Activated B cell treated with CpG ODN at 0.5 μM for 24 hours (primary cell): ENCODE data around the gene TRPV6. TPM values are rescaled to one million over a fixed set of nuclear protein-coding genes. Genes with fewer than 3 reads are reported as not detected.

ENCODE experiments used
- ATAC-seq: fragments of 200-7000 bp; cut with Tn5 transposase; one replicate; pipeline ENCODE4 v1.10.0; 2021; ENCODE audit warnings: low read depth, mild to moderate bottlenecking, moderate library complexity
- CTCF ChIA-PET: fragments of 350-600 bp; sonication (Branson Sonifier 250); formaldehyde crosslinking; loops from one replicate; lab custom pipeline; 2021; ENCODE audit warnings: antibody characterized with exemption; lab: Charles Lee
- POLR2A ChIA-PET: fragments of 350-600 bp; sonication (Branson Sonifier 250); formaldehyde crosslinking; loops from one replicate; lab custom pipeline; 2021; ENCODE audit warnings: antibody characterized with exemption; lab: Charles Lee
- DNase-seq: peaks from one replicate; pipeline ENCODE4 v3.0.0; 2022
- H3K27ac Mint-ChIP-seq: one replicate; pipeline ENCODE4 v1.8.0; 2020; ENCODE audit warnings: mixed read lengths
- H3K27me3 Mint-ChIP-seq: one replicate; pipeline ENCODE4 v1.8.0; 2021; ENCODE audit warnings: mixed read lengths
- H3K36me3 Mint-ChIP-seq: one replicate; pipeline ENCODE4 v1.8.0; 2021; ENCODE audit warnings: low read depth, mixed read lengths
- H3K4me1 Mint-ChIP-seq: one replicate; pipeline ENCODE4 v1.8.0; 2021; ENCODE audit warnings: mixed read lengths
- H3K4me3 Mint-ChIP-seq: one replicate; pipeline ENCODE4 v1.8.0; 2020; ENCODE audit warnings: mild to moderate bottlenecking, mixed read lengths
- H3K9me3 Mint-ChIP-seq: one replicate; pipeline ENCODE4 v1.8.0; 2020; ENCODE audit warnings: mixed read lengths
- CTCF ChIP-seq: fragments of 200-600 bp; IDR thresholded peaks from one replicate; pipeline ENCODE4 v1.8.0; 2022; ENCODE audit warnings: antibody characterized with exemption, mild to moderate bottlenecking
- intact Hi-C: fragments of 100-400 bp; cut with micrococcal nuclease; formaldehyde crosslinking; loops from one replicate; pipeline ENCODE4 v1.15.1; 2024
- total RNA-seq: library from RNA; stranded (reverse); gene quantifications from 2 replicates; pipeline ENCODE4 v1.2.3, GENCODE V29; 2022

Gene TRPV6
- total RNA-seq, 1 donor from 2014 or later, result not detected

DNA sequence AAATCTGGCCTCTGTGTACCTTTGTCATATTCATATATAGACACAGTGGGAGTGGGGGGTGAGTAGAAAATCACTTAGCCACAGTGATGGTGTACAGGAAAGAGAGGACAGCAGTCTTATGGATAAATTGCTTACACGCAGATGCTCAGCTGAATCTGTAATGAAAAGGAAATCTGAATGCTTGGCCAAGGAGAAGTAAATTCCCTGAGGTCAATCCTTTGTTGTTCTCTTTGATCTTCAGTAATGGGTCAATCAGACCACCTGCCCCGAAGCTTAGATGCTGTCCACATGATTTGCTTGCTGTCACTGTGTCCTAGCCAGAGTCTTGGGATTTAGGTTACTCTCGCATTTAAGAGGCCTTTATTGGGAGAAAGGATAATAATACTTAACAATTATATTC lies 49.1 kb downstream of the TRPV6 start:
- ATAC-seq (no peak), DNase-seq (no peak)
- TF ChIP-seq CTCF, result no peak
- H3K4me3 Mint-ChIP-seq, result no peak overlapping the region
- POLR2A ChIA-PET, result interaction anchor here (0.6 kb wide), 1 partner anchor 429 kb away, joined by 3 read pairs; no protein-coding TSS in a partner anchor
- H3K4me1 Mint-ChIP-seq, result peaks cover 16% of the 10 kb centered on the region
- H3K27ac Mint-ChIP-seq, result no peak overlapping the region
- intact Hi-C loops, result no loop called here
- CTCF ChIA-PET, result interaction anchor here (1.7 to 1.8 kb wide), 2 partner anchors 166 to 204 kb away, joined by 6 to 10 read pairs; no protein-coding TSS in a partner anchor
- no peaks in the 10 kb centered on the region for H3K36me3 Mint-ChIP-seq
- H3K9me3 Mint-ChIP-seq, result no peaks in the 10 kb centered on the region
- no peaks in the 10 kb centered on the region for H3K27me3 Mint-ChIP-seq

- DNase-seq, result no peak
- Mint-ChIP-seq H3K27me3 (no peaks in the 10 kb centered on the region), H3K9me3 (no peaks in the 10 kb centered on the region), H3K4me3 (no peak overlapping the region), H3K36me3 (no peaks in the 10 kb centered on the region), H3K4me1 (peaks cover 20% of the 10 kb centered on the region), H3K27ac (no peak overlapping the region)
- no peak for ATAC-seq
- no peak for TF ChIP-seq CTCF
- CTCF ChIA-PET, result interaction anchor here (1.0 to 1.8 kb wide), 8 partner anchors 23 to 380 kb away, joined by 3 to 10 read pairs (median 6); no protein-coding TSS in a partner anchor
- POLR2A ChIA-PET, result interaction anchor here (0.6 to 0.7 kb wide), 2 partner anchors 26 to 251 kb away, joined by 3 to 4 read pairs; no protein-coding TSS in a partner anchor
- intact Hi-C loops, result no loop called here
These were observed 50.1 kb downstream of the TRPV6 start for GRCh38 chr7:142835487-142835886.

GRCh38 chr7:142833174-142834048 lies 52.1 kb downstream of the TRPV6 start:
- no peak for DNase-seq
- POLR2A ChIA-PET, result no interaction called here
- Mint-ChIP-seq H3K4me1 (peaks cover 20% of the 10 kb centered on the region), H3K4me3 (no peak overlapping the region), H3K9me3 (no peaks in the 10 kb centered on the region), H3K27ac (no peak overlapping the region), H3K36me3 (no peaks in the 10 kb centered on the region), H3K27me3 (no peaks in the 10 kb centered on the region)
- intact Hi-C loops, result loop anchor here (5.0 kb wide), 1 partner anchor 301 kb away; no protein-coding TSS in a partner anchor
- CTCF ChIA-PET, result interaction anchor here (1.7 kb wide), 1 partner anchor 51 kb away, joined by 4 read pairs; no protein-coding TSS in a partner anchor
- ATAC-seq, result no peak
- no peak for TF ChIP-seq CTCF

DNA sequence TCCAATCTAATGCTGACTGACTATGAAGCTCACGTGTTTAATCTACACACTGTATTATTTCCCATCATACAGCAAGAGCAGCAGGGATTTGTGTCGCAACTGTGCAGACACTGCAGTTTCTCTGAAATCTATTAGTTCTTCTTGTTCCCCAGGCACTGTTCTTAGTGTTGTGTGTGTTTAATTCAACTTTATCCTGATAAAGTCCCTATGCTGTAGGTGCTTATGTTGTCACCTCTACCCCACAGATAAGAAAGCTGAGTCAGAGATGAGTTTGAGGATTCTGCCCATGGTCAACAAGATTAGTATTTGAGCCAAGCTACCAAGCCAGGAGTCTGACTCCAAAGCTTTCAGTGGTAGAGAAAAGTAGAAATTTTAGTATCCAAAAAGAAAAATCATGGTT lies 53.1 kb downstream of the TRPV6 start:
- Mint-ChIP-seq H3K27ac (no peak overlapping the region), H3K36me3 (no peaks in the 10 kb centered on the region), H3K4me1 (peaks cover 20% of the 10 kb centered on the region), H3K9me3 (no peaks in the 10 kb centered on the region), H3K4me3 (no peak overlapping the region), H3K27me3 (no peaks in the 10 kb centered on the region)
- POLR2A ChIA-PET, result no interaction called here
- intact Hi-C loops, result loop anchor here (5.0 kb wide), 1 partner anchor 300 kb away; no protein-coding TSS in a partner anchor
- TF ChIP-seq CTCF, result no peak
- ATAC-seq (no peak), DNase-seq (no peak)
- CTCF ChIA-PET, result interaction anchor here (1.4 to 1.7 kb wide), 2 partner anchors 17 to 50 kb away, joined by 3 to 4 read pairs; no protein-coding TSS in a partner anchor

- Mint-ChIP-seq H3K27me3 (no peaks in the 10 kb centered on the region), H3K36me3 (no peaks in the 10 kb centered on the region), H3K4me3 (no peak overlapping the region), H3K27ac (no peak overlapping the region), H3K4me1 (peaks cover 10% of the 10 kb centered on the region), H3K9me3 (peaks cover 8% of the 10 kb centered on the region)
- intact Hi-C loops, result no loop called here
- DNase-seq (no peak), ATAC-seq (no peak)
- ChIA-PET CTCF (no interaction called here), POLR2A (no interaction called here)
- no peak for TF ChIP-seq CTCF
These were observed 57.5 kb downstream of the TRPV6 start for GRCh38 chr7:142827951-142828500.
